ENCODE results near the gene COLEC12. TPM values are rescaled to one million over a fixed set of nuclear protein-coding genes. Genes with fewer than 3 reads are reported as not detected.
A peak's percentile ranks its signal among the peaks of the same experiment; 100 is the strongest.

COLEC12 gene
- polyA plus RNA-seq (2012; ENCODE audit: insufficient read depth, insufficient read length, low read depth): 0.74 TPM

GRCh38 chr18:500632-501405, at the start of gene COLEC12:
COLEC12 (minus strand) TSS chr18:500701; CDS start chr18:500514, 187 bp downstream.
- TF ChIP-seq, protein P1, sequence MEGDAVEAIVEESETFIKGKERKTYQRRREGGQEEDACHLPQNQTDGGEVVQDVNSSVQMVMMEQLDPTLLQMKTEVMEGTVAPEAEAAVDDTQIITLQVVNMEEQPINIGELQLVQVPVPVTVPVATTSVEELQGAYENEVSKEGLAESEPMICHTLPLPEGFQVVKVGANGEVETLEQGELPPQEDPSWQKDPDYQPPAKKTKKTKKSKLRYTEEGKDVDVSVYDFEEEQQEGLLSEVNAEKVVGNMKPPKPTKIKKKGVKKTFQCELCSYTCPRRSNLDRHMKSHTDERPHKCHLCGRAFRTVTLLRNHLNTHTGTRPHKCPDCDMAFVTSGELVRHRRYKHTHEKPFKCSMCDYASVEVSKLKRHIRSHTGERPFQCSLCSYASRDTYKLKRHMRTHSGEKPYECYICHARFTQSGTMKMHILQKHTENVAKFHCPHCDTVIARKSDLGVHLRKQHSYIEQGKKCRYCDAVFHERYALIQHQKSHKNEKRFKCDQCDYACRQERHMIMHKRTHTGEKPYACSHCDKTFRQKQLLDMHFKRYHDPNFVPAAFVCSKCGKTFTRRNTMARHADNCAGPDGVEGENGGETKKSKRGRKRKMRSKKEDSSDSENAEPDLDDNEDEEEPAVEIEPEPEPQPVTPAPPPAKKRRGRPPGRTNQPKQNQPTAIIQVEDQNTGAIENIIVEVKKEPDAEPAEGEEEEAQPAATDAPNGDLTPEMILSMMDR (IDR thresholded peaks at IDR 0.05; ENCODE audit: low read depth, low read length): no peak
- H3K36me3 ChIP-seq: no peaks in the 10 kb centered on the region
- no peak for DNase-seq

DNA sequence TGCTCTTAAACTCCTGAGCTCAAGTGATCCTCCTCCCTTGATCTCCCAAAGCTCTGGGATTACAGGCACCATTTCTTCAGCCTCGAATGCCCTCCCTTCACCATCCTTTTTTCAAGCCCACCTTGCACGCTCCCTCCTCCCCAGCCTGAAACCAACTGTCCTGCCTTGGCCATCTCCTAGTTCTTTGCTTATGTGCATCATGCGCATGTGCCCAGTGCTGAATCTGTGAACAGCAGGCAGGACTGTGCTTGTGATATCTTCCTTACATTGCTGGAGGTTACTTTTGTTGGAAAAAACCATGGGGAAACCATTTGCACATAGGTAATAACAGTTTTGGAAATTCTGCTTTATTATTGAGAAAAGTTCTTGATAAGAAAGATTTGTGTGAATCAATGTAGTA, 49.5 kb upstream of the COLEC12 start:
- TF ChIP-seq, protein P1 (IDR thresholded peaks at IDR 0.05; ENCODE audit: low read depth, low read length): no peak
- H3K4me1 ChIP-seq: no peaks in the 10 kb centered on the region
- no peak for DNase-seq
- no peak overlapping the region for H3K4me3 ChIP-seq (ENCODE audit: low read depth, low read length)
- no peaks in the 10 kb centered on the region for H3K27me3 ChIP-seq
- no peaks in the 10 kb centered on the region for H3K9me3 ChIP-seq
- no peaks in the 10 kb centered on the region for H3K36me3 ChIP-seq

More at GRCh38 chr18:500632-501405, at the start of gene COLEC12:
- Histone ChIP-seq H3K4me1 (no peaks in the 10 kb centered on the region), H3K27me3 (peaks cover 33% of the 10 kb centered on the region), H3K9me3 (no peaks in the 10 kb centered on the region), H3K4me3 (ENCODE audit: low read depth, low read length) (peak within 1 kb of the TSS; percentile 19)

DNA sequence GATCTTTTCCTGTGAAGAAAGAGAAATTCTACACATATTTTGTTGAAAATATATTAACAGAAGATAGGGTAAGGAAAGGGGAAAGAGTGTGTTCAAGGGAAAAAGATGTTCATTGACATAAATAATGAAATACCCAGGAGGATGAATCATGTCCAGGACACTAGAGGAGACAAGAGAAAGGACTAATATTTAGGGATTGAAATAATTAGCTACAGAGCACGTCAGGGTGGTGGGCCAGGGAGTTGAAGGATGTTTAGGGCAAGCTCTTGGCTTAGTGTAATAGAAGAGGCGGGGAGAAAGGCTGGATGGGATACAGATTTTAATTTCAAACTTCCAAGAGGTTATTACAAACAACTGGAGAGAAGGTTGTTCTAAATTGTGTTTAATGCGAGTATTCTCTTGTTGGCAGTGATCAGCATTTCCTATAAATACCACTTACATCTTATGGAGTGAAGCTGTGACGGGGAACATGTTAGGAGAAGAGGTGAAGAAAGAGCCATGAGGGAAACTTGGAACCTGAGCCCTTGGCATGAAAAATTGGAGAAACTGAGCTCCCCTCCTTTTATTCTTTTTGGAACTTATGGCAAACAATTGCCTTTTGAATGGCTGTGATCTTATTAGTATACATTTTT, 43.1 kb upstream of the COLEC12 start:
- TF ChIP-seq, protein P1 (IDR thresholded peaks at IDR 0.05; ENCODE audit: low read depth, low read length): no peak
- Histone ChIP-seq H3K36me3 (no peaks in the 10 kb centered on the region), H3K9me3 (no peaks in the 10 kb centered on the region), H3K4me1 (no peaks in the 10 kb centered on the region), H3K4me3 (ENCODE audit: low read depth, low read length) (no peak overlapping the region), H3K27me3 (no peaks in the 10 kb centered on the region)
- DNase-seq: no peak

- no peak for DNase-seq
Measured at GRCh38 chr18:533995-534601, 33.6 kb upstream of the COLEC12 start.

DNA sequence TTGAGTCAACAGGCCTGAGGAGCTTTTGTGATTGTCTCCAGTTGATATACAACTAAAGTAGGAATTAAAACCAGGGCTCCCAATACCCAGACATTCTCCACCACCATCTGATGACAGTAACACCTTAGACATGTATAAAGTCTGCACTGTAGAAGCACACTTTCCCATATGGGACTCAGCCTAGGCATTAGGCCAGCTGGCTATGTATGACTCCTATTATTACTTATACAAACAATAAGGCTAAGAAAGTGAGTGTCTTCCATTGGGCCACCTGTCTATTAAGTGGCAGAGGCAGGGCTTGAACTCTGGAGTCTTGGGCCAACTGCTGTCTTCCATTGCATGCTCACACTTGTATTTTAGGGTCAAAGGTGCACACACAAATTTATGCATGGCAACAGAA, 32.1 kb upstream of the COLEC12 start:
- no peaks in the 10 kb centered on the region for H3K9me3 ChIP-seq
- H3K4me3 ChIP-seq (ENCODE audit: low read depth, low read length): no peak overlapping the region
- no peak for DNase-seq
- TF ChIP-seq, protein P1 (IDR thresholded peaks at IDR 0.05; ENCODE audit: low read depth, low read length): no peak
- no peaks in the 10 kb centered on the region for H3K27me3 ChIP-seq
- no peaks in the 10 kb centered on the region for H3K4me1 ChIP-seq
- H3K36me3 ChIP-seq: no peaks in the 10 kb centered on the region

More at GRCh38 chr18:533995-534601, 33.6 kb upstream of the COLEC12 start:
- H3K36me3 ChIP-seq: no peaks in the 10 kb centered on the region
- TF ChIP-seq, protein P1 (IDR thresholded peaks at IDR 0.05; ENCODE audit: low read depth, low read length): no peak
- H3K9me3 ChIP-seq: no peaks in the 10 kb centered on the region
- no peaks in the 10 kb centered on the region for H3K4me1 ChIP-seq
- H3K4me3 ChIP-seq (ENCODE audit: low read depth, low read length): no peak overlapping the region
- no peaks in the 10 kb centered on the region for H3K27me3 ChIP-seq
